MM.1S (cell line): ENCODE measurements around the gene UBR2.

Experiments
- DNase-seq: peaks from one replicate; pipeline ENCODE4 v3.0.0-alpha.2; 2015
- H2AFZ ChIP-seq: fragments of 300-600 bp; sonication (generic); 2 replicates; pipeline ENCODE4 v1.6.0; 2016; ENCODE audit warnings: antibody characterized with exemption, low read length
- H3F3A ChIP-seq: fragments of 300-600 bp; sonication (generic); 2 replicates; pipeline ENCODE4 v1.6.1; 2016; ENCODE audit warnings: mild to moderate bottlenecking, antibody characterized with exemption, low read length, moderate library complexity, mixed read lengths; ENCODE audit not compliant: insufficient read depth
- H3K27ac ChIP-seq: fragments of 300-600 bp; sonication (generic); 2 replicates; pipeline ENCODE4 v1.5.1; 2016; ENCODE audit warnings: mild to moderate bottlenecking, low read length
- H3K27me3 ChIP-seq: fragments of 300-600 bp; sonication (generic); replicated peaks from 2 replicates; pipeline ENCODE4 v1.6.0; 2016; ENCODE audit warnings: low read length; ENCODE audit not compliant: insufficient read depth
- H3K36me3 ChIP-seq: fragments of 300-600 bp; sonication (generic); replicated peaks from 2 replicates; pipeline ENCODE4 v1.6.1; 2016; ENCODE audit warnings: mild to moderate bottlenecking, low read length, mixed read lengths; ENCODE audit not compliant: insufficient read depth
- H3K4me1 ChIP-seq: fragments of 300-600 bp; sonication (generic); 2 replicates; pipeline ENCODE4 v1.6.1; 2016; ENCODE audit warnings: low read length, mixed read lengths
- H3K4me2 ChIP-seq: fragments of 300-600 bp; sonication (generic); 2 replicates; pipeline ENCODE4 v1.6.0; 2016; ENCODE audit warnings: low read depth, low read length
- H3K4me3 ChIP-seq: fragments of 300-600 bp; sonication (generic); 2 replicates; pipeline ENCODE4 v1.5.1; 2016; ENCODE audit warnings: low read length, mixed read lengths
- H3K79me2 ChIP-seq: fragments of 300-600 bp; sonication (generic); 2 replicates; pipeline ENCODE4 v1.6.1; 2016; ENCODE audit warnings: mixed run types, low read length, mixed read lengths
- H3K9ac ChIP-seq: fragments of 300-600 bp; sonication (generic); 2 replicates; pipeline ENCODE4 v1.6.1; 2016; ENCODE audit warnings: low read length, mixed read lengths
- H3K9me2 ChIP-seq: fragments of 300-600 bp; sonication (generic); replicated peaks from 2 replicates; pipeline ENCODE4 v1.6.1; 2016; ENCODE audit warnings: mild to moderate bottlenecking, low read length, mixed read lengths; ENCODE audit not compliant: insufficient read depth
- H3K9me3 ChIP-seq: fragments of 300-600 bp; sonication (generic); replicated peaks from 2 replicates; pipeline ENCODE4 v1.6.1; 2016; ENCODE audit warnings: mild to moderate bottlenecking, low read length, mixed read lengths; ENCODE audit not compliant: insufficient read depth
- H4K20me1 ChIP-seq: fragments of 300-600 bp; sonication (generic); 2 replicates; pipeline ENCODE4 v1.6.1; 2016; ENCODE audit warnings: mild to moderate bottlenecking, low read length, moderate library complexity, mixed read lengths; ENCODE audit not compliant: insufficient read depth
- CTCF ChIP-seq: fragments of 300-600 bp; sonication (generic); IDR thresholded peaks from 2 replicates; pipeline ENCODE4 v1.5.1; 2016; ENCODE audit warnings: antibody characterized with exemption, low read length, mixed read lengths
- EZH2 ChIP-seq: fragments of 300-600 bp; sonication (generic); optimal IDR thresholded peaks from 2 replicates; pipeline ENCODE3; 2017; ENCODE audit warnings: low read depth, mild to moderate bottlenecking, antibody characterized with exemption, low read length, mixed read lengths
- EZH2phosphoT487 ChIP-seq: fragments of 300-600 bp; sonication (generic); IDR thresholded peaks from 2 replicates; pipeline ENCODE4 v1.6.1; 2018; ENCODE audit warnings: antibody characterized with exemption, low read length

UBR2 gene

GRCh38 chr6:42735976-42736375, 172.1 kb downstream of the UBR2 start:
- TF ChIP-seq EZH2phosphoT487 (no peak), CTCF (no peak), EZH2 (no peak)
- no peak overlapping the region for H3K4me2 ChIP-seq

GRCh38 chr6:42740725-42741124, 176.9 kb downstream of the UBR2 start:
- no peak overlapping the region for H3K4me2 ChIP-seq
- no peaks in the 10 kb centered on the region for H3K27me3 ChIP-seq
- H3K9me2 ChIP-seq: no peaks in the 10 kb centered on the region
- DNase-seq: no peak
- H3K9ac ChIP-seq: no peak overlapping the region
- no peaks in the 10 kb centered on the region for H3K36me3 ChIP-seq
- peaks cover 19% of the 10 kb centered on the region for H3K79me2 ChIP-seq
- no peaks in the 10 kb centered on the region for H4K20me1 ChIP-seq
- no peaks in the 10 kb centered on the region for H3K4me1 ChIP-seq
- H3K4me3 ChIP-seq: no peak overlapping the region
- TF ChIP-seq EZH2phosphoT487: no peak
- no peak for TF ChIP-seq CTCF
- no peak for TF ChIP-seq EZH2
- H2AFZ ChIP-seq: no peak overlapping the region
- peaks cover 5% of the 10 kb centered on the region; the same call in 1 of the 2 replicates for H3F3A ChIP-seq
- H3K27ac ChIP-seq: no peak overlapping the region
- H3K9me3 ChIP-seq: no peaks in the 10 kb centered on the region

More at GRCh38 chr6:42735976-42736375, 172.1 kb downstream of the UBR2 start:
- no peak for DNase-seq
- Histone ChIP-seq H3F3A (no peaks in the 10 kb centered on the region), H3K36me3 (no peaks in the 10 kb centered on the region), H4K20me1 (no peaks in the 10 kb centered on the region), H3K9ac (no peak overlapping the region), H3K9me2 (no peaks in the 10 kb centered on the region), H2AFZ (no peak overlapping the region), H3K79me2 (no peaks in the 10 kb centered on the region), H3K27ac (no peak overlapping the region), H3K9me3 (no peaks in the 10 kb centered on the region), H3K27me3 (no peaks in the 10 kb centered on the region), H3K4me3 (no peak overlapping the region), H3K4me1 (no peaks in the 10 kb centered on the region)

- H3K27me3 ChIP-seq: no peaks in the 10 kb centered on the region
- H2AFZ ChIP-seq: no peak overlapping the region
- TF ChIP-seq CTCF (no peak), EZH2phosphoT487 (no peak), EZH2 (no peak)
- no peaks in the 10 kb centered on the region for H3K9me3 ChIP-seq
- H4K20me1 ChIP-seq: no peaks in the 10 kb centered on the region
- no peak for DNase-seq
- no peak overlapping the region for H3K4me3 ChIP-seq
- no peak overlapping the region for H3K4me2 ChIP-seq
- no peaks in the 10 kb centered on the region for H3K4me1 ChIP-seq
- peaks cover 14% of the 10 kb centered on the region for H3F3A ChIP-seq
- H3K36me3 ChIP-seq: no peaks in the 10 kb centered on the region
- H3K9ac ChIP-seq: no peak overlapping the region
- H3K9me2 ChIP-seq: no peaks in the 10 kb centered on the region
- H3K79me2 ChIP-seq: peaks cover 20% of the 10 kb centered on the region
- no peak overlapping the region for H3K27ac ChIP-seq
These were observed 178.5 kb downstream of the UBR2 start for GRCh38 chr6:42742116-42742894.
